22Rv1 (cell line): Measurements from ENCODE around the gene SULT1E1.
"Not testable (repeated sequence)": the region's sequence is repeated elsewhere in the genome, so short reads cannot be mapped to it uniquely, and the experiment has no call there.

Experiments used
- H3K27ac ChIP-seq: fragments of 450-650 bp; 2 replicates; pipeline ENCODE4 v1.5.1; 2017
- ZFX ChIP-seq: fragments of 450-650 bp; IDR thresholded peaks from 2 replicates; pipeline ENCODE4 v1.6.1; 2017; ENCODE audit warnings: antibody characterized with exemption, borderline replicate concordance
- TF ChIP-seq, protein P1 (sequence below): fragments of 450-650 bp; IDR thresholded peaks from 2 replicates; pipeline ENCODE4 v1.5.1; 2017; ENCODE audit warnings: mild to moderate bottlenecking

The SULT1E1 gene

GRCh38 chr4:69832326-69833030 lies 27.5 kb downstream of the SULT1E1 start:
- TF ChIP-seq, protein P1, sequence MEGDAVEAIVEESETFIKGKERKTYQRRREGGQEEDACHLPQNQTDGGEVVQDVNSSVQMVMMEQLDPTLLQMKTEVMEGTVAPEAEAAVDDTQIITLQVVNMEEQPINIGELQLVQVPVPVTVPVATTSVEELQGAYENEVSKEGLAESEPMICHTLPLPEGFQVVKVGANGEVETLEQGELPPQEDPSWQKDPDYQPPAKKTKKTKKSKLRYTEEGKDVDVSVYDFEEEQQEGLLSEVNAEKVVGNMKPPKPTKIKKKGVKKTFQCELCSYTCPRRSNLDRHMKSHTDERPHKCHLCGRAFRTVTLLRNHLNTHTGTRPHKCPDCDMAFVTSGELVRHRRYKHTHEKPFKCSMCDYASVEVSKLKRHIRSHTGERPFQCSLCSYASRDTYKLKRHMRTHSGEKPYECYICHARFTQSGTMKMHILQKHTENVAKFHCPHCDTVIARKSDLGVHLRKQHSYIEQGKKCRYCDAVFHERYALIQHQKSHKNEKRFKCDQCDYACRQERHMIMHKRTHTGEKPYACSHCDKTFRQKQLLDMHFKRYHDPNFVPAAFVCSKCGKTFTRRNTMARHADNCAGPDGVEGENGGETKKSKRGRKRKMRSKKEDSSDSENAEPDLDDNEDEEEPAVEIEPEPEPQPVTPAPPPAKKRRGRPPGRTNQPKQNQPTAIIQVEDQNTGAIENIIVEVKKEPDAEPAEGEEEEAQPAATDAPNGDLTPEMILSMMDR = no peak
- no peak for TF ChIP-seq ZFX
- peak overlapping the region; percentile 66 for H3K27ac ChIP-seq

DNA sequence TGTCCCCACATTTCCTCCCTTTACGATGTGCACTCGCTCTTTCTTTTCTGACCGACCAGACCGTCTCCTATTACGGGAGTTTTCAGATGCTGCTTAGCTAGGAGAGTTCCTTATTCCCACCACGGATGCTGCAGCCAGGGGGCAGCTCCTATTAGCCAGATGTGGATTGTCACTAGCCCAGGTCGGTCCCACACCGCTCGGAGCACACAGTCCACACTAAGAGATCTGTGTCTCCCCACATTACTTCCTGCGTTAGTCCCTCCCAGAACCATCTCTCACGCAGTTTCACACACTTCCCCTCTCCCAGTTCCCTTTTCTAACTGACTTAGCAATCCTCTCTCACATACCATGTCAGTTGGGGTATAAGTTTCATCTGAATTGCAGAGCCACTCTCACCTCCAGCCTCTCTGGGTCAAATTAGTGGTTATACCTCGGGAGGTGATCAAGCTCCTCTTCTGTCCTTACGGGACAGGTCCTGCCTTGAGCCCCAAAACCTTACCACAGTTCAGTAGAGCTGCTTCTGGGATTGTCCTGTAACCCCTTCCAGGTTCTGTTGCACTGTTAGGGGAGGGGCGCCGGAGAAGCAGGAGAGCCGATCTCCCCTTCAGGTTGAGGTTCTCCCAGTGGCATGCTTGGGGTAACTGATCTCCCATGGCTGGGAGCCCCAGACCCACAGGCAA lies 28.2 kb downstream of the SULT1E1 start:
- TF ChIP-seq ZFX = no peak
- TF ChIP-seq, protein P1 = no peak
- peak overlapping the region; percentile 66 for H3K27ac ChIP-seq

DNA sequence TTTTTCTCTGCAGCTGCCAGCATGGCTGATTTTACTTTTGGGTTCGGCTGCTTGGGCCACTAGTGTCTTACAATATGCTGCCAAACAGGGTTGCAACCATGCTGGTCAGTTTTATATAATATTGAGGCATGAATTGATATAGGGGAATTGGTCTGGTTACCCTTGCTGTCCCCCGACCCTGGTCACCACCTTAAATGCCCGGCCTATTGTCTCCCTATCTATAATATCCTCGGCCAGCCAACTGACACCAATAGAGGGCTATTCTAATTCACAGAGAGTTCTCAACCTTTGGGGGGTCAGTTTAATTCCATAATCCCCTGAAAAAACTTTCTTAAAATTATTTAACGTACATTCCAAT lies 28.7 kb downstream of the SULT1E1 start:
- H3K27ac ChIP-seq = peak overlapping the region; percentile 66
- no peak for TF ChIP-seq ZFX
- TF ChIP-seq, protein P1 = no peak

GRCh38 chr4:69830560-69831269 lies 29.2 kb downstream of the SULT1E1 start:
- TF ChIP-seq ZFX = no peak
- TF ChIP-seq, protein P1 = peak; percentile 43
- peak overlapping the region; percentile 66 for H3K27ac ChIP-seq

DNA sequence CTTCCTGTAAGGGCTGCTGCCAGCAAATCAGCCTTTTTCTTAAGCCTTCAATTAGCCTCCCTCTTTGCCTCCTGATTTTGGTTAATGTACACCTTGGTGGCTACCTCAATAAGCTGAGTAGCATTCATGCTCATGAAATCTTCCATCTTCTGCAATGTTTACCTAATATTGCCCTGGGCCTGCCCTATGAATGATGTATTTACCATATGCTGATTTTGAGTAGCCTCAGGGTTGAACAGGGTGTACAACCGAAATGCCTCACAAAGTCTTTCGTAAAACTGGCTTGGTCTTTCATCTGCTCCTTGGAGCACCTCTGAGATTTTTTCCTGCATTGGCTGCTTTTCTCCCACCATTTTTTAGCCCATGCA lies 29.8 kb downstream of the SULT1E1 start:
- TF ChIP-seq, protein P1 = no peak
- no peak for TF ChIP-seq ZFX
- H3K27ac ChIP-seq = peak overlapping the region; percentile 66

DNA sequence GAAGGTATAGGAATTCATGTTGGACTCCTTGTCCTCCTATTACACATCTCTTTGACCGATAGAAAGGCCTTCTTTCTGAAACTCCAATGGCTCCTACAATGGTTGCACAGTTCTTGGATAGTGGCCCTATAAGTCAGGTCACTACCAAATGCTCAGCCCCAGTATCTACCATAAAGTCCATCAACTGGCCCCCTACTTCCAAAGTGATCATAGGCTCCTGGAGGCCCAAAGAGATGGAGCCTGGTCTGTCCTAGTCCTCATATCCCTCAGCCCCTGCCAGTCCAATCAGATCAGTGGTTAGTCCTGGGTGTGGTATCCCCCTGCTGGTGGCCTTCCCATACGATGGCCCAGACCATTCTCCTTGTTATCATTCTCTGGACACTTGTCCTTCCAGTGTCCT lies 30.3 kb downstream of the SULT1E1 start:
- peak overlapping the region; percentile 66 for H3K27ac ChIP-seq
- TF ChIP-seq, protein P1 = no peak
- no peak for TF ChIP-seq ZFX

- no peak overlapping the region for H3K27ac ChIP-seq
- TF ChIP-seq ZFX = no peak
- TF ChIP-seq, protein P1 = no peak
These were observed 31.1 kb downstream of the SULT1E1 start for GRCh38 chr4:69828828-69829227.

GRCh38 chr4:69825056-69825455 lies 34.9 kb downstream of the SULT1E1 start:
- H3K27ac ChIP-seq = not testable (repeated sequence)
